SKM-1 (cell line): ENCODE data around the gene KRT1.

Experiments used
- DNase-seq: peaks from one replicate; lab custom pipeline; 2025; ENCODE audit not compliant: unreplicated experiment; lab: John Stamatoyannopoulos, UW

The KRT1 gene

GRCh38 chr12:52662093-52662917 lies 17.9 kb downstream of the KRT1 start:
- no peak for DNase-seq

- no peak for DNase-seq
Observed at GRCh38 chr12:52661668-52662067, 18.5 kb downstream of the KRT1 start.

GRCh38 chr12:52660934-52661499 lies 19.2 kb downstream of the KRT1 start:
- DNase-seq: no peak

- no peak for DNase-seq
Observed at GRCh38 chr12:52659951-52660350, 20.3 kb downstream of the KRT1 start.

- no peak for DNase-seq
Observed at GRCh38 chr12:52659395-52659794, 20.8 kb downstream of the KRT1 start.

- no peak for DNase-seq
Observed at GRCh38 chr12:52658196-52658595, 22.0 kb downstream of the KRT1 start.

- no peak for DNase-seq
Observed at GRCh38 chr12:52657250-52657902, 22.8 kb downstream of the KRT1 start.

GRCh38 chr12:52656616-52657015 lies 23.6 kb downstream of the KRT1 start:
- DNase-seq: no peak

GRCh38 chr12:52655720-52656124 lies 24.5 kb downstream of the KRT1 start:
- no peak for DNase-seq

- no peak for DNase-seq
Observed at GRCh38 chr12:52655251-52655650, 25.0 kb downstream of the KRT1 start.

- no peak for DNase-seq
Observed at GRCh38 chr12:52651726-52652261, 28.4 kb downstream of the KRT1 start, which contains the start of gene KRT2. Gene KRT2 (minus strand): TSS chr12:52652211. CDS start chr12:52652142, 69 bp downstream.

- no peak for DNase-seq
Observed at GRCh38 chr12:52650520-52651081, 29.6 kb downstream of the KRT1 start.

- DNase-seq: no peak
Observed at GRCh38 chr12:52649066-52649465, 31.1 kb downstream of the KRT1 start.

GRCh38 chr12:52648012-52648550 lies 32.1 kb downstream of the KRT1 start:
- no peak for DNase-seq

- no peak for DNase-seq
Observed at GRCh38 chr12:52647601-52648000, 32.6 kb downstream of the KRT1 start.

- no peak for DNase-seq
Observed at GRCh38 chr12:52646613-52647012, 33.6 kb downstream of the KRT1 start.

GRCh38 chr12:52645982-52646381 lies 34.2 kb downstream of the KRT1 start:
- DNase-seq: no peak

- DNase-seq: no peak
Observed at GRCh38 chr12:52645120-52645761, 35.0 kb downstream of the KRT1 start.

GRCh38 chr12:52644078-52644415 lies 36.2 kb downstream of the KRT1 start:
- DNase-seq: no peak

- DNase-seq: no peak
Observed at GRCh38 chr12:52643233-52644077, 36.8 kb downstream of the KRT1 start.
